ENCODE data around the gene ADAMTS2. TPM values are rescaled to one million over a fixed set of nuclear protein-coding genes. Genes with fewer than 3 reads are reported as not detected.

The ADAMTS2 gene
- total RNA-seq, 1 donor from 2014 or later = 18.8 TPM

GRCh38 chr5:179115845-179116524 lies 229.3 kb downstream of the ADAMTS2 start:
- Mint-ChIP-seq H3K4me1 (ENCODE audit: low read depth, unreplicated experiment) (no peaks in the 10 kb centered on the region), H3K4me3 (ENCODE audit: unreplicated experiment) (no peak overlapping the region), H3K36me3 (ENCODE audit: low read depth, unreplicated experiment) (peaks cover 10% of the 10 kb centered on the region), H3K9me3 (ENCODE audit: unreplicated experiment) (peaks cover 32% of the 10 kb centered on the region), H3K27ac (ENCODE audit: unreplicated experiment) (no peak overlapping the region), H3K27me3 (ENCODE audit: low read depth, unreplicated experiment) (no peaks in the 10 kb centered on the region)
- no peak for TF ChIP-seq CTCF (IDR thresholded peaks at IDR 0.05; ENCODE audit: insufficient read depth, low read depth, low read length)
- TF ChIP-seq EZH2 (IDR thresholded peaks at IDR 0.05; ENCODE audit: insufficient read depth, low read length) = no peak
- H3K27ac ChIP-seq (ENCODE audit: low read depth, low read length) = no peak overlapping the region
- H3K4me1 ChIP-seq (ENCODE audit: insufficient read depth, low read length) = no peaks in the 10 kb centered on the region
- peaks cover 9% of the 10 kb centered on the region for H3K9me3 ChIP-seq (ENCODE audit: insufficient read depth, low read depth, low read length)
- no peak overlapping the region for H3K4me2 ChIP-seq (ENCODE audit: low read length)
- no peak overlapping the region for H2AFZ ChIP-seq (ENCODE audit: low read depth, low read length)
- no peaks in the 10 kb centered on the region for H4K20me1 ChIP-seq (ENCODE audit: insufficient read depth, low read length)
- no peaks in the 10 kb centered on the region for H3K36me3 ChIP-seq (ENCODE audit: insufficient read depth, low read length)
- H3K9ac ChIP-seq (ENCODE audit: low read length) = no peak overlapping the region
- H3K27me3 ChIP-seq (ENCODE audit: insufficient read depth, low read length) = no peaks in the 10 kb centered on the region
- FAIRE-seq (no peak), DNase-seq (ENCODE audit: low read depth) (no peak)
- H3K79me2 ChIP-seq (ENCODE audit: insufficient read depth, low read length) = no peaks in the 10 kb centered on the region
- no peak overlapping the region for H3K4me3 ChIP-seq (ENCODE audit: insufficient read depth, low read depth, low read length)

GRCh38 chr5:179115307-179115706 lies 230.0 kb downstream of the ADAMTS2 start:
- Histone ChIP-seq H3K79me2 (ENCODE audit: insufficient read depth, low read length) (no peaks in the 10 kb centered on the region), H3K4me3 (ENCODE audit: insufficient read depth, low read depth, low read length) (no peak overlapping the region), H3K9ac (ENCODE audit: low read length) (no peak overlapping the region), H3K36me3 (ENCODE audit: insufficient read depth, low read length) (no peaks in the 10 kb centered on the region), H3K4me2 (ENCODE audit: low read length) (no peak overlapping the region), H3K27ac (ENCODE audit: low read depth, low read length) (no peak overlapping the region), H2AFZ (ENCODE audit: low read depth, low read length) (no peak overlapping the region), H4K20me1 (ENCODE audit: insufficient read depth, low read length) (no peaks in the 10 kb centered on the region), H3K27me3 (ENCODE audit: insufficient read depth, low read length) (no peaks in the 10 kb centered on the region), H3K4me1 (ENCODE audit: insufficient read depth, low read length) (no peaks in the 10 kb centered on the region), H3K9me3 (ENCODE audit: insufficient read depth, low read depth, low read length) (peaks cover 9% of the 10 kb centered on the region)
- Mint-ChIP-seq H3K36me3 (ENCODE audit: low read depth, unreplicated experiment) (peaks cover 10% of the 10 kb centered on the region), H3K9me3 (ENCODE audit: unreplicated experiment) (peaks cover 32% of the 10 kb centered on the region), H3K27ac (ENCODE audit: unreplicated experiment) (no peak overlapping the region), H3K27me3 (ENCODE audit: low read depth, unreplicated experiment) (no peaks in the 10 kb centered on the region), H3K4me1 (ENCODE audit: low read depth, unreplicated experiment) (no peaks in the 10 kb centered on the region), H3K4me3 (ENCODE audit: unreplicated experiment) (no peak overlapping the region)
- no peak for FAIRE-seq
- no peak for DNase-seq (ENCODE audit: low read depth)
- TF ChIP-seq EZH2 (IDR thresholded peaks at IDR 0.05; ENCODE audit: insufficient read depth, low read length) (no peak), CTCF (IDR thresholded peaks at IDR 0.05; ENCODE audit: insufficient read depth, low read depth, low read length) (no peak)

GRCh38 chr5:179114756-179115155 lies 230.5 kb downstream of the ADAMTS2 start:
- Histone ChIP-seq H3K36me3 (ENCODE audit: insufficient read depth, low read length) (no peaks in the 10 kb centered on the region), H2AFZ (ENCODE audit: low read depth, low read length) (no peak overlapping the region), H3K4me2 (ENCODE audit: low read length) (no peak overlapping the region), H3K9me3 (ENCODE audit: insufficient read depth, low read depth, low read length) (peaks cover 9% of the 10 kb centered on the region), H3K27me3 (ENCODE audit: insufficient read depth, low read length) (no peaks in the 10 kb centered on the region), H3K4me1 (ENCODE audit: insufficient read depth, low read length) (no peaks in the 10 kb centered on the region), H3K79me2 (ENCODE audit: insufficient read depth, low read length) (no peaks in the 10 kb centered on the region), H3K4me3 (ENCODE audit: insufficient read depth, low read depth, low read length) (no peak overlapping the region), H3K27ac (ENCODE audit: low read depth, low read length) (no peak overlapping the region), H3K9ac (ENCODE audit: low read length) (no peak overlapping the region), H4K20me1 (ENCODE audit: insufficient read depth, low read length) (no peaks in the 10 kb centered on the region)
- FAIRE-seq = no peak
- Mint-ChIP-seq H3K4me3 (ENCODE audit: unreplicated experiment) (no peak overlapping the region), H3K4me1 (ENCODE audit: low read depth, unreplicated experiment) (no peaks in the 10 kb centered on the region), H3K9me3 (ENCODE audit: unreplicated experiment) (peaks cover 30% of the 10 kb centered on the region), H3K27ac (ENCODE audit: unreplicated experiment) (no peak overlapping the region), H3K27me3 (ENCODE audit: low read depth, unreplicated experiment) (no peaks in the 10 kb centered on the region), H3K36me3 (ENCODE audit: low read depth, unreplicated experiment) (peaks cover 6% of the 10 kb centered on the region)
- no peak for TF ChIP-seq EZH2 (IDR thresholded peaks at IDR 0.05; ENCODE audit: insufficient read depth, low read length)
- TF ChIP-seq CTCF (IDR thresholded peaks at IDR 0.05; ENCODE audit: insufficient read depth, low read depth, low read length) = no peak
- DNase-seq (ENCODE audit: low read depth) = no peak

Data from astrocyte (in vitro differentiated cells and primary cell).